ENCODE results near the gene ZDHHC18.
A peak's percentile ranks its signal among the peaks of the same experiment; 100 is the strongest.
"Not testable (repeated sequence)": the region's sequence is repeated elsewhere in the genome, so short reads cannot be mapped to it uniquely, and the experiment has no call there.

ZDHHC18 gene

GRCh38 chr1:26839339-26839722 lies 12.8 kb downstream of the ZDHHC18 start:
- no peaks in the 10 kb centered on the region for H3K4me1 ChIP-seq (ENCODE audit: insufficient read depth, low read length)
- no peaks in the 10 kb centered on the region for H3K27me3 ChIP-seq (ENCODE audit: control insufficient read depth in 1 of 2, insufficient read depth in 2 of 2, low read length in 2 of 2)
- H3K9me3 ChIP-seq (ENCODE audit: low read length), result no peaks in the 10 kb centered on the region
- H3K36me3 ChIP-seq (ENCODE audit: insufficient read depth, low read length), result peaks cover 39% of the 10 kb centered on the region
- no peak overlapping the region for H3K4me3 ChIP-seq (ENCODE audit: low read depth in 1 of 2, low read length in 2 of 2)
- no peak overlapping the region for H3K27ac ChIP-seq (ENCODE audit: low read depth, low read length)
- no peak overlapping the region for H3K9ac ChIP-seq (ENCODE audit: low read length)

DNA sequence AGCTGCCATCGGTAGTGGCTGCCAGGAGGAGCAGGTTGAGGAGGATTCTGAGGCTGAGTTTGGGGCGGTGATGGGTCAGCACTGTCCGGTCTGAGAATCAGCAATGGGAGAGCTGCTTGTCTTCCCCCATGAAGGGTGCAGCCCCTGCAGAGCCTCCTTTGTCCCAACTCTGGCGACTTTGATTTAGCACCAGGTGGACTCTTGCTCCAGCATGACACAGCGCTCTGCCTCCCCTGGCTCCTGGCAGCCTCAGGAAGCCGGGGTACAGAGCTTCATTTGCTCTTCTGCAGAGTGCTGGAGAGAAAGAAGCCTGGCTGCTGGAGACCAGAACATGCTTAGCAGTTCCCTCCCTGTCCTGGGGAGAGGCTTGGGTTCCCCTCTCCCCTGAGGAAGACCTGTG lies 13.3 kb downstream of the ZDHHC18 start:
- Histone ChIP-seq H3K9me3 (ENCODE audit: low read length) (no peaks in the 10 kb centered on the region), H3K27me3 (ENCODE audit: control insufficient read depth in 1 of 2, insufficient read depth in 2 of 2, low read length in 2 of 2) (no peaks in the 10 kb centered on the region), H3K4me1 (ENCODE audit: insufficient read depth, low read length) (no peaks in the 10 kb centered on the region), H3K4me3 (ENCODE audit: low read depth in 1 of 2, low read length in 2 of 2) (no peak overlapping the region), H3K36me3 (ENCODE audit: insufficient read depth, low read length) (peaks cover 34% of the 10 kb centered on the region), H3K9ac (ENCODE audit: low read length) (no peak overlapping the region), H3K27ac (ENCODE audit: low read depth, low read length) (no peak overlapping the region)

- Histone ChIP-seq H3K36me3 (ENCODE audit: insufficient read depth, low read length) (peaks cover 26% of the 10 kb centered on the region), H3K9ac (ENCODE audit: low read length) (no peak overlapping the region), H3K27me3 (ENCODE audit: control insufficient read depth in 1 of 2, insufficient read depth in 2 of 2, low read length in 2 of 2) (no peaks in the 10 kb centered on the region), H3K9me3 (ENCODE audit: low read length) (no peaks in the 10 kb centered on the region), H3K27ac (ENCODE audit: low read depth, low read length) (no peak overlapping the region), H3K4me1 (ENCODE audit: insufficient read depth, low read length) (peaks cover 15% of the 10 kb centered on the region), H3K4me3 (ENCODE audit: low read depth in 1 of 2, low read length in 2 of 2) (no peak overlapping the region)
Observed at GRCh38 chr1:26844424-26845196, 18.1 kb downstream of the ZDHHC18 start.

GRCh38 chr1:26847826-26848225 lies 21.3 kb downstream of the ZDHHC18 start:
- Histone ChIP-seq H3K36me3 (ENCODE audit: insufficient read depth, low read length) (peaks cover 50% of the 10 kb centered on the region), H3K4me1 (ENCODE audit: insufficient read depth, low read length) (peaks cover 17% of the 10 kb centered on the region)
- not testable (repeated sequence) for H3K4me3 ChIP-seq (ENCODE audit: low read depth in 1 of 2, low read length in 2 of 2); H3K27ac ChIP-seq (ENCODE audit: low read depth, low read length); H3K9ac ChIP-seq (ENCODE audit: low read length); H3K9me3 ChIP-seq (ENCODE audit: low read length); H3K27me3 ChIP-seq (ENCODE audit: control insufficient read depth in 1 of 2, insufficient read depth in 2 of 2, low read length in 2 of 2)

GRCh38 chr1:26848499-26848898 lies 22.0 kb downstream of the ZDHHC18 start:
- H3K9ac ChIP-seq (ENCODE audit: low read length), result no peak overlapping the region
- no peaks in the 10 kb centered on the region for H3K9me3 ChIP-seq (ENCODE audit: low read length)
- H3K4me3 ChIP-seq (ENCODE audit: low read depth in 1 of 2, low read length in 2 of 2), result no peak overlapping the region
- H3K36me3 ChIP-seq (ENCODE audit: insufficient read depth, low read length), result peaks cover 54% of the 10 kb centered on the region
- no peaks in the 10 kb centered on the region for H3K27me3 ChIP-seq (ENCODE audit: control insufficient read depth in 1 of 2, insufficient read depth in 2 of 2, low read length in 2 of 2)
- peak overlapping the region; percentile 27 for H3K27ac ChIP-seq (ENCODE audit: low read depth, low read length)
- peaks cover 17% of the 10 kb centered on the region for H3K4me1 ChIP-seq (ENCODE audit: insufficient read depth, low read length)

GRCh38 chr1:26848941-26849774 lies 22.7 kb downstream of the ZDHHC18 start:
- H3K9ac ChIP-seq (ENCODE audit: low read length), result no peak overlapping the region
- peaks cover 17% of the 10 kb centered on the region for H3K4me1 ChIP-seq (ENCODE audit: insufficient read depth, low read length)
- H3K9me3 ChIP-seq (ENCODE audit: low read length), result no peaks in the 10 kb centered on the region
- H3K4me3 ChIP-seq (ENCODE audit: low read depth in 1 of 2, low read length in 2 of 2), result no peak overlapping the region
- no peaks in the 10 kb centered on the region for H3K27me3 ChIP-seq (ENCODE audit: control insufficient read depth in 1 of 2, insufficient read depth in 2 of 2, low read length in 2 of 2)
- H3K36me3 ChIP-seq (ENCODE audit: insufficient read depth, low read length), result peaks cover 57% of the 10 kb centered on the region
- peak overlapping the region; percentile 27 for H3K27ac ChIP-seq (ENCODE audit: low read depth, low read length)

- Histone ChIP-seq H3K27me3 (ENCODE audit: control insufficient read depth in 1 of 2, insufficient read depth in 2 of 2, low read length in 2 of 2) (no peaks in the 10 kb centered on the region), H3K36me3 (ENCODE audit: insufficient read depth, low read length) (peaks cover 70% of the 10 kb centered on the region), H3K4me3 (ENCODE audit: low read depth in 1 of 2, low read length in 2 of 2) (no peak overlapping the region), H3K27ac (ENCODE audit: low read depth, low read length) (no peak overlapping the region), H3K4me1 (ENCODE audit: insufficient read depth, low read length) (peaks cover 17% of the 10 kb centered on the region), H3K9me3 (ENCODE audit: low read length) (no peaks in the 10 kb centered on the region), H3K9ac (ENCODE audit: low read length) (no peak overlapping the region)
Observed at GRCh38 chr1:26851106-26851684, 24.7 kb downstream of the ZDHHC18 start.

DNA sequence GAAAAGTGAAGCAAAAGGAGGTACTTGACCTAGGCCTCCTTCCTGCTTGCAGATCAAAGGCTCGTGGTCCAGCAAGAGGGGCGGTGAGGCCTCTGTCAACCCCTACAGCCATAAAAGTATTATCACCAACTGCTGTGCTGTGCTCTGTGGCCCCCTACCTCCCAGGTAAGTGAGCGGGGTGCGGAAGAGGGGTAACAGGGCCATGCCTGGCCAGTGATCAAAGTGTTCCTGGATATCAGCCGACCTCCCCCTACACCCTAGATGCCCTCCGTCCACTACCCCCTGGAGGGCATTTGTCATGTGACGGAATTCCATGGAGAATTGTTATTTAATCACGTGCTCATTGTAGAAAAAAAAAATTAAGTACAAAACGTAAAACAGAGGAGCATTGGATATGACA lies 26.2 kb downstream of the ZDHHC18 start:
- Histone ChIP-seq H3K36me3 (ENCODE audit: insufficient read depth, low read length) (peaks cover 71% of the 10 kb centered on the region), H3K4me1 (ENCODE audit: insufficient read depth, low read length) (peaks cover 17% of the 10 kb centered on the region), H3K27me3 (ENCODE audit: control insufficient read depth in 1 of 2, insufficient read depth in 2 of 2, low read length in 2 of 2) (no peaks in the 10 kb centered on the region), H3K9me3 (ENCODE audit: low read length) (no peaks in the 10 kb centered on the region), H3K4me3 (ENCODE audit: low read depth in 1 of 2, low read length in 2 of 2) (no peak overlapping the region), H3K27ac (ENCODE audit: low read depth, low read length) (no peak overlapping the region), H3K9ac (ENCODE audit: low read length) (no peak overlapping the region)

DNA sequence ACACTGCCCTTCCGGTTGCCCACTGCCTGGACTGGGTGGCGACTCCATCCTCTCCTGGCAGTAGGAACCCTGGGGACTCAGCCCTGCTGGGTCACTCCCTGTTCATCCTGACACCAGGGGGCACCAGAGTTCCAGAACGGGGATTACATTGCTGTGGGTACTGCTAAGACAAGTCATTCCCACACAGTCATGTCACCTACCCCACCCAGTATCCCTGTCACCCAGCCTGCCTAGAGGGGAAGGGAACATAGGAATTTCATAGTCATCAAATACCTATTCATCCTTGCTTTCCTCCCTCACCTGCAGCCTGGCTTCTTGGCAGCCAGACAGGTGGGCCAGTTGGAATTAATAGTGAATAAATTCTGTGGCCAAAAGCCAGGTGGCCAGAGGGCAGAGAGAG lies 26.7 kb downstream of the ZDHHC18 start:
- Histone ChIP-seq H3K36me3 (ENCODE audit: insufficient read depth, low read length) (peaks cover 67% of the 10 kb centered on the region), H3K9me3 (ENCODE audit: low read length) (no peaks in the 10 kb centered on the region), H3K27ac (ENCODE audit: low read depth, low read length) (no peak overlapping the region), H3K4me3 (ENCODE audit: low read depth in 1 of 2, low read length in 2 of 2) (no peak overlapping the region), H3K9ac (ENCODE audit: low read length) (no peak overlapping the region), H3K27me3 (ENCODE audit: control insufficient read depth in 1 of 2, insufficient read depth in 2 of 2, low read length in 2 of 2) (no peaks in the 10 kb centered on the region), H3K4me1 (ENCODE audit: insufficient read depth, low read length) (peaks cover 18% of the 10 kb centered on the region)

GRCh38 chr1:26853600-26853999 lies 27.1 kb downstream of the ZDHHC18 start:
- H3K36me3 ChIP-seq (ENCODE audit: insufficient read depth, low read length), result peaks cover 62% of the 10 kb centered on the region
- H3K9ac ChIP-seq (ENCODE audit: low read length), result no peak overlapping the region

DNA sequence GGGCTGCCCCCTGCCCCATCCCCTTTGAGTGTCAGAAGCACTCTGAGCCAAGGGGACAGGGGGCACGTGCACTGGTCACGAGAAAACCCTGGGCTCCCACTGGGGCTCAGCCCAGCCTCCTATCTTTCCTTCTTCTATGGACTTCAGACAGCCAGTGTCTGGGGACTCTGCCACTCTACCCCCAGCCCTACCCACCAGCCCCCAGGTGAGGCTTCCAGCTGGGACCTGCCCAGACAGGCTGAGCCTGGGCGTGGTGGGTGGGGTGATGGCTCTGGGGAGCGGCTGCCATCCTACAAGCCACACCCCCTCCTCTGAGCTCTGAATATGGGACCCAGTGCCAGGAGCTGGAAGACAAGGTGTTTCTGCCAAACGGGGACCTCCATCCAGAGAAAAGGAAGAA lies 28.4 kb downstream of the ZDHHC18 start:
- no peak overlapping the region for H3K9ac ChIP-seq (ENCODE audit: low read length)
- no peak overlapping the region for H3K27ac ChIP-seq (ENCODE audit: low read depth, low read length)
- H3K9me3 ChIP-seq (ENCODE audit: low read length), result no peaks in the 10 kb centered on the region
- peaks cover 58% of the 10 kb centered on the region for H3K36me3 ChIP-seq (ENCODE audit: insufficient read depth, low read length)
- H3K4me1 ChIP-seq (ENCODE audit: insufficient read depth, low read length), result peaks cover 11% of the 10 kb centered on the region
- no peak overlapping the region for H3K4me3 ChIP-seq (ENCODE audit: low read depth in 1 of 2, low read length in 2 of 2)
- H3K27me3 ChIP-seq (ENCODE audit: control insufficient read depth in 1 of 2, insufficient read depth in 2 of 2, low read length in 2 of 2), result no peaks in the 10 kb centered on the region

More at GRCh38 chr1:26853600-26853999, 27.1 kb downstream of the ZDHHC18 start:
- H3K9me3 ChIP-seq (ENCODE audit: low read length), result no peaks in the 10 kb centered on the region
- H3K4me3 ChIP-seq (ENCODE audit: low read depth in 1 of 2, low read length in 2 of 2), result no peak overlapping the region
- H3K4me1 ChIP-seq (ENCODE audit: insufficient read depth, low read length), result peaks cover 18% of the 10 kb centered on the region
- no peaks in the 10 kb centered on the region for H3K27me3 ChIP-seq (ENCODE audit: control insufficient read depth in 1 of 2, insufficient read depth in 2 of 2, low read length in 2 of 2)
- no peak overlapping the region for H3K27ac ChIP-seq (ENCODE audit: low read depth, low read length)

Data from muscle layer of colon (tissue), 2 donors.